ENCODE data around the gene COMMD6.

- no peak for TF ChIP-seq CTCF (IDR thresholded peaks at IDR 0.05)
- no peak for TF ChIP-seq POLR2A (IDR thresholded peaks at IDR 0.05)
- TF ChIP-seq POLR2AphosphoS5 (IDR thresholded peaks at IDR 0.05), result no peak
Observed at GRCh38 chr13:75495938-75496337, 41.7 kb downstream of the COMMD6 start.
